Measurements from ENCODE around the gene CLMN. TPM values are rescaled to one million over a fixed set of nuclear protein-coding genes. Genes with fewer than 3 reads are reported as not detected.

Gene CLMN
- total and polyA plus RNA-seq, 2 donors (not counting 1 experiment from before 2014, with no cell fraction given), result 9.6 to 51.5 TPM

DNA sequence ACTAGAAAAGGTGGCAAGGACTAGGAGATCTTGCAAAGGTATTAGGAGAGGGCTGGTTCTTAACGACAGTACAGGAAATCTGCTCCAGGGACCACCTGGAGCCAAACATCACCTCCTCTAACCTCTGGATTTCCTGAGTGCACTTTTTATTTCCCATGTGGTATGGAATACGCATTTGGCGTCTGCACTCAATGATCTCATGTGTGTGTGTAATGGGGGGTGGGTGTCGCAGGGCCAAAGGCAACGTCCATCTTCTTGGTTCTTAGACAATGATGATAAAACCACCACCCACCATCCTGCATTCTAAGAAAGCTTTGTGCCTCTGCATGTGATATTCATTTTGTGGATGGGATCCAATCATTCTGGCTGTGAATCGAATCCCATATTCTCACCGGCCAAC lies 68.8 kb downstream of the CLMN start:
- H3K4me2 ChIP-seq (replicated peaks; ENCODE audit: low read depth, low read length, poor library complexity, severe bottlenecking), result no peak overlapping the region
- peaks cover 8% of the 10 kb centered on the region for H4K20me1 ChIP-seq (ENCODE audit: control insufficient read depth, insufficient read depth, low read length, poor library complexity, severe bottlenecking)
- CTCF ChIA-PET, result no interaction called here
- DNase-seq (no peak), ATAC-seq (ENCODE audit: low read depth) (no peak)
- no peak overlapping the region for H3K27ac ChIP-seq (ENCODE audit: low read length in 2 of 2)
- no peak overlapping the region for H3K27ac Mint-ChIP-seq
- TF ChIP-seq, protein P1, sequence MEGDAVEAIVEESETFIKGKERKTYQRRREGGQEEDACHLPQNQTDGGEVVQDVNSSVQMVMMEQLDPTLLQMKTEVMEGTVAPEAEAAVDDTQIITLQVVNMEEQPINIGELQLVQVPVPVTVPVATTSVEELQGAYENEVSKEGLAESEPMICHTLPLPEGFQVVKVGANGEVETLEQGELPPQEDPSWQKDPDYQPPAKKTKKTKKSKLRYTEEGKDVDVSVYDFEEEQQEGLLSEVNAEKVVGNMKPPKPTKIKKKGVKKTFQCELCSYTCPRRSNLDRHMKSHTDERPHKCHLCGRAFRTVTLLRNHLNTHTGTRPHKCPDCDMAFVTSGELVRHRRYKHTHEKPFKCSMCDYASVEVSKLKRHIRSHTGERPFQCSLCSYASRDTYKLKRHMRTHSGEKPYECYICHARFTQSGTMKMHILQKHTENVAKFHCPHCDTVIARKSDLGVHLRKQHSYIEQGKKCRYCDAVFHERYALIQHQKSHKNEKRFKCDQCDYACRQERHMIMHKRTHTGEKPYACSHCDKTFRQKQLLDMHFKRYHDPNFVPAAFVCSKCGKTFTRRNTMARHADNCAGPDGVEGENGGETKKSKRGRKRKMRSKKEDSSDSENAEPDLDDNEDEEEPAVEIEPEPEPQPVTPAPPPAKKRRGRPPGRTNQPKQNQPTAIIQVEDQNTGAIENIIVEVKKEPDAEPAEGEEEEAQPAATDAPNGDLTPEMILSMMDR (IDR thresholded peaks at IDR 0.05), result no peak
- H3K9me3 ChIP-seq (ENCODE audit: control extremely low read depth in 1 of 3, control insufficient read depth in 2 of 3, insufficient read depth in 1 of 3, low read length in 2 of 3), result peaks cover 0 to 6% (median 0%) of the 10 kb centered on the region in 3 donors
- WGBS (ENCODE audit: insufficient coverage), result 100% methylated on average over 1 of the region's 7 CpGs
- H3K27me3 Mint-ChIP-seq, result no peaks in the 10 kb centered on the region
- peaks cover 0 to 6% of the 10 kb centered on the region in 2 donors for H3K4me1 ChIP-seq (ENCODE audit: control insufficient read depth in 2 of 2, insufficient read depth in 2 of 2, low read length in 2 of 2)
- intact Hi-C loops (cut with micrococcal nuclease), result no loop called here
- peaks cover 18% of the 10 kb centered on the region for H3K4me1 Mint-ChIP-seq
- H3K9ac ChIP-seq (ENCODE audit: low read length), result no peak overlapping the region
- no peaks in the 10 kb centered on the region for H3K36me3 ChIP-seq (replicated peaks in 1 of 2; ENCODE audit: control extremely low read depth in 1 of 2, control insufficient read depth in 1 of 2, extremely low read depth in 1 of 2, insufficient read depth in 2 of 2, low read length in 1 of 2)
- POLR2A ChIA-PET, result no interaction called here
- H3K9me3 Mint-ChIP-seq (ENCODE audit: insufficient read depth), result no peaks in the 10 kb centered on the region
- no peaks in the 10 kb centered on the region for H3K27me3 ChIP-seq (replicated peaks in 1 of 4; ENCODE audit: control extremely low read depth in 1 of 4, control insufficient read depth in 3 of 4, insufficient read depth in 4 of 4, low read length in 3 of 4)
- no peak overlapping the region for H3K4me3 ChIP-seq (ENCODE audit: control extremely low read depth in 1 of 5, extremely low read depth in 1 of 5, insufficient read depth in 1 of 5, low read depth in 2 of 5, low read length in 4 of 5)
- H2AFZ ChIP-seq (ENCODE audit: insufficient read depth, low read depth, low read length, poor library complexity, severe bottlenecking), result no peak overlapping the region
- no peak overlapping the region for H3K4me3 Mint-ChIP-seq
- no peaks in the 10 kb centered on the region for H3K79me2 ChIP-seq (ENCODE audit: control insufficient read depth, insufficient read depth, low read length)

GRCh38 chr14:95250140-95250769 lies 69.5 kb downstream of the CLMN start:
- 100% methylated on average over 2 of the region's 5 CpGs for WGBS (ENCODE audit: insufficient coverage)
- Mint-ChIP-seq H3K9me3 (ENCODE audit: insufficient read depth) (no peaks in the 10 kb centered on the region), H3K27me3 (no peaks in the 10 kb centered on the region), H3K27ac (no peak overlapping the region), H3K4me3 (no peak overlapping the region), H3K4me1 (peaks cover 13% of the 10 kb centered on the region)
- no peak overlapping the region for H3K4me3 ChIP-seq (ENCODE audit: control extremely low read depth in 1 of 5, extremely low read depth in 1 of 5, insufficient read depth in 1 of 5, low read depth in 2 of 5, low read length in 4 of 5)
- ChIA-PET POLR2A (interaction anchor here (0.6 kb wide), 1 partner anchor 9 kb away, joined by 3 read pairs; no protein-coding TSS in a partner anchor), CTCF (interaction anchor here (1.3 kb wide), 1 partner anchor 9 kb away, joined by 3 read pairs; no protein-coding TSS in a partner anchor)
- H2AFZ ChIP-seq (ENCODE audit: insufficient read depth, low read depth, low read length, poor library complexity, severe bottlenecking), result no peak overlapping the region
- no peak overlapping the region for H3K9ac ChIP-seq (ENCODE audit: low read length)
- ATAC-seq (ENCODE audit: low read depth) (no peak), DNase-seq (no peak)
- intact Hi-C loops (cut with micrococcal nuclease), result no loop called here
- H3K4me1 ChIP-seq (ENCODE audit: control insufficient read depth in 2 of 2, insufficient read depth in 2 of 2, low read length in 2 of 2), result peaks cover 0 to 2% of the 10 kb centered on the region in 2 donors
- H4K20me1 ChIP-seq (ENCODE audit: control insufficient read depth, insufficient read depth, low read length, poor library complexity, severe bottlenecking), result peaks cover 8% of the 10 kb centered on the region
- no peaks in the 10 kb centered on the region for H3K27me3 ChIP-seq (replicated peaks in 1 of 4; ENCODE audit: control extremely low read depth in 1 of 4, control insufficient read depth in 3 of 4, insufficient read depth in 4 of 4, low read length in 3 of 4)
- no peaks in the 10 kb centered on the region for H3K36me3 ChIP-seq (replicated peaks in 1 of 2; ENCODE audit: control extremely low read depth in 1 of 2, control insufficient read depth in 1 of 2, extremely low read depth in 1 of 2, insufficient read depth in 2 of 2, low read length in 1 of 2)
- H3K79me2 ChIP-seq (ENCODE audit: control insufficient read depth, insufficient read depth, low read length), result no peaks in the 10 kb centered on the region
- no peak for TF ChIP-seq EZH2 (IDR thresholded peaks at IDR 0.05; ENCODE audit: borderline replicate concordance, insufficient read depth, low read depth, low read length, poor library complexity, severe bottlenecking)
- TF ChIP-seq, protein P1 (IDR thresholded peaks at IDR 0.05), result no peak
- peaks cover 0 to 6% (median 0%) of the 10 kb centered on the region in 3 donors for H3K9me3 ChIP-seq (ENCODE audit: control extremely low read depth in 1 of 3, control insufficient read depth in 2 of 3, insufficient read depth in 1 of 3, low read length in 2 of 3)
- H3K4me2 ChIP-seq (replicated peaks; ENCODE audit: low read depth, low read length, poor library complexity, severe bottlenecking), result no peak overlapping the region
- H3K27ac ChIP-seq (ENCODE audit: low read length in 2 of 2), result no peak overlapping the region
